Subcutaneous abdominal adipose tissue (tissue), 5 donors: ENCODE measurements around the gene RPL10.

Source experiments
- H3K27ac ChIP-seq: one replicate; pipeline ENCODE4 v1.7.0; 2013; ENCODE audit warnings: low read depth, mild to moderate bottlenecking, inconsistent platforms, low read length, moderate library complexity
- H3K27me3 ChIP-seq, 5 donors: one replicate each; pipeline ENCODE4 v1.7.0; 2013; ENCODE audit warnings: low read length in 5 of 5, inconsistent platforms in 1 of 5; ENCODE audit not compliant: control insufficient read depth in 5 of 5, insufficient read depth in 4 of 5
- H3K36me3 ChIP-seq, 5 donors: one replicate each; pipeline ENCODE4 v1.7.0; 2013; ENCODE audit warnings: low read length in 5 of 5; ENCODE audit not compliant: control insufficient read depth in 5 of 5, insufficient read depth in 5 of 5
- H3K4me1 ChIP-seq, 5 donors: one replicate each; pipeline ENCODE4 v1.7.0; 2013; ENCODE audit warnings: low read length in 5 of 5, mild to moderate bottlenecking in 3 of 5, moderate library complexity in 1 of 5; ENCODE audit not compliant: control insufficient read depth in 5 of 5, insufficient read depth in 5 of 5
- H3K4me3 ChIP-seq, 5 donors: one replicate each; pipeline ENCODE4 v1.7.0; 2013; ENCODE audit warnings: low read length in 5 of 5, low read depth in 1 of 5
- H3K9ac ChIP-seq, 5 donors: one replicate each; pipeline ENCODE4 v1.7.0; 2013; ENCODE audit warnings: low read length in 5 of 5, mild to moderate bottlenecking in 4 of 5, moderate library complexity in 3 of 5
- H3K9me3 ChIP-seq, 5 donors: one replicate each; pipeline ENCODE4 v1.7.0; 2013; ENCODE audit warnings: low read length in 5 of 5; ENCODE audit not compliant: control insufficient read depth in 5 of 5
- donor health status: healthy.
- donor health status: healthy.
- donor health status: healthy.
- donor health status: healthy.
- donor health status: healthy.

Gene RPL10

DNA sequence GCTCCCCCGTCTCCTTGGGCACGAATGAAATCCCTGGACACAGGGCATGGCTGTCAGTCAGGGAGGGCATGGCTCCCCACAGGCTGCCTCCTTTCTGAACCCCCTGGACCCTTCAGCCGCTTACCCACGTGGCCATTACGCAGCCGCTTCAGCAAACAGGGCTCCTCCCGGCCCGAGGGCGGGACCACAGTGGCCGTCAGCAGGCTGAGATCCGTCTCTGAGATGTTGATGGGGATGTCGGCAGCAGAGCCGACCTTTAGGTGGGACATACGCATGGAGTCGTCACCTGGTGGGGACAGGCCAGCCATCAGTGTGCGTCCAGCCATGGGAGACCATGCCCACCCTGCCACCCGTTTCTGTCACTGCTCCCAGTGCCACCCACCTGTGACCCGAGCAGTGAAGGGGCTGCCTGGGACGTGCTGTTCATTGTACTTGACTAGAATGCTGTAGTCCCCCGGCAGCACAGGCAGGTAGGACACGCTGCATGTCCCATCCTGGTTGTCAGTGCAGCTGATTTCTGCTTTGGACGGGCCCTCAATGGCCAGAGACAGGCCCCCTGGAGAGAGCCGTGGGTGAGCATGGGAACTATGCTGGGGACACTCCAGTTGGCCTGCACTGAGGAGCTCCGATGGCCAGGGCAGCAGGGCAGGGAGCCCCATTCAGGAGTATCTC is 44.9 kb upstream of the RPL10 start:
- Histone ChIP-seq H3K27me3 (peaks cover 0 to 6% (median 3%) of the 10 kb centered on the region in 5 donors), H3K36me3 (peaks cover 0 to 100% (median 96%) of the 10 kb centered on the region in 5 donors), H3K27ac (no peak overlapping the region)

DNA sequence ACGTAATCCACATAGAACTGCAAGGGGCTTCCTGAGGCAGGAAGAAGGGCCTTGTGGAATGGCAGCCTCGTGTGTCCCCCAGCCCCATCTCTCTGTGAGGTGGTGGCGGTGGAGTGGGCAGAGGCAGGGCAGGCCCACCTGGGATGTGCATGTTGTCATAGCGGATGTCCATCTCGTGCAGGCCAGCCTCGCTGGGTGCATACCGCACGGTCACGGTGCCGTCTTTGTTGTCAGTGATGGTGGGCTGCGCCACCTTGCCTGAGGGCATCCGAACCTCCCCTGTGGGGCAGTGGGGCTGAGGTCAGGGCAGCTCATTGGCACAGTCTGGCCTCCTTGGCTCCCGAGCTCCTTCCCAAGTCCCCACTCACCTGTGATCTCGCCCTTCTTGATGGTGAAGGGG is 44.2 kb upstream of the RPL10 start:
- no peak overlapping the region for H3K27ac ChIP-seq
- H3K4me1 ChIP-seq = no peaks in the 10 kb centered on the region
- no peak overlapping the region for H3K4me3 ChIP-seq
- peaks cover 0 to 6% (median 0%) of the 10 kb centered on the region in 5 donors for H3K9me3 ChIP-seq
- H3K27me3 ChIP-seq = peaks cover 0 to 9% (median 5%) of the 10 kb centered on the region in 5 donors
- no peak overlapping the region for H3K9ac ChIP-seq
- H3K36me3 ChIP-seq = peaks cover 0 to 100% (median 99%) of the 10 kb centered on the region in 5 donors

More for the DNA sequence above, 44.9 kb upstream of the RPL10 start:
- Histone ChIP-seq H3K4me1 (peaks cover 0 to 2% (median 0%) of the 10 kb centered on the region in 5 donors), H3K4me3 (no peak overlapping the region), H3K9me3 (peaks cover 0 to 5% (median 0%) of the 10 kb centered on the region in 5 donors), H3K9ac (no peak overlapping the region)

GRCh38 chrX:154354516-154354915 is 43.7 kb upstream of the RPL10 start:
- no peak overlapping the region for H3K27ac ChIP-seq
- no peak overlapping the region for H3K9ac ChIP-seq
- H3K27me3 ChIP-seq = peaks cover 0 to 9% (median 5%) of the 10 kb centered on the region in 5 donors
- no peak overlapping the region for H3K4me3 ChIP-seq
- H3K4me1 ChIP-seq = no peaks in the 10 kb centered on the region
- H3K36me3 ChIP-seq = peaks cover 0 to 100% (median 99%) of the 10 kb centered on the region in 5 donors
- H3K9me3 ChIP-seq = peaks cover 0 to 8% (median 0%) of the 10 kb centered on the region in 5 donors

DNA sequence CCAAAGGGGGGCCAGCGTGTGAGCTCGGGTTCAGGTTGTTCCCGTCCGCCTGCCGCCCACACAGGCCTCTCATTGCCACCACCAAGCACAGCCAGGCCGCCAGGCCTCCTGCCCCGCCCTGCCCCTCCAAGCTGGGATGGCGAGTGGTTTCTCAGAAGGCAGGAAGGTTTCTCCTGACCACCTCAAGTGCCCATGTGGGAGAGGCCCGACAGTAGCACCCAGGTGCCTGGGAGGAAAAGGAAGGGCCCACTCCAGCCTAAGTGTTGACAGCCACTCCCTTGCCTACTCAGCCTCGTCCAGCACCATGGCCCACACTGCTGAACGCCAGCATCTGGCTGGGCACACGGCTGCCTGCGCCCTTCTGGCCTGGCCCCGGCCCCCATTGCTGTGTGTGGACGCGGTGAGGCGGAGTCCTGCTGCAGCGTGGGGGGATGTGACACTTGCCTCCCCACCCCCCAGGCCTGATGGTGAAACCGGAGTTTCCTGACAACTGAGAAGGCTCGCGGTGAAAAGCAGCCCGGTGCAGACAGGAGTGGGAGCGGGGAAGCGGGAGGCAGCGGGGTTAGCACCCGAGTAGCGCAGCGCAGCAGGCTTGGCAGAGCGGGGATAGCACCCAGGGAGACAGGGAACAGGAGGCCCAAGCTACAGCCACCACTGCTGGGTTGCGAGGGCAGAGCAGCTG is 42.9 kb upstream of the RPL10 start:
- Histone ChIP-seq H3K4me1 (no peaks in the 10 kb centered on the region), H3K9me3 (peaks cover 0 to 8% (median 0%) of the 10 kb centered on the region in 5 donors), H3K27me3 (peaks cover 0 to 9% (median 5%) of the 10 kb centered on the region in 5 donors), H3K27ac (no peak overlapping the region), H3K36me3 (peaks cover 0 to 100% (median 99%) of the 10 kb centered on the region in 5 donors), H3K4me3 (no peak overlapping the region), H3K9ac (no peak overlapping the region)

DNA sequence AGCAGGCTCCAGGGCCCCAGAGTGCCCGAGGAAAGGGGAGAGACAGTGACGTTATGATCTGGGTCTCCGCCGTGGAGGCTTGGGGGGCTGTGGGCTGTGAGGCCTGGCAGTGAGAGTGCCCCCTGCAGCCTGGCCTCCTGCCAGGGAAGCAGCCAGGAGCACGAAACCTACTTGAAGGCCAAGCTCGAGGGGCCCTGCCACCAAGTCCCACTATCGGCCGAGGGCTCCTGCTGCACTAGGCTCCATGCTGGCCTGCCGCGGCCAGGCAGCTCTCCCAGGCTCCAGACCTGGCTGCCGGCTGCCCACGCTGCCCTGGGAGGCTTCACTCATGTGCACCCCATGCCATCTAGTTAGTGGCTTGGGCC is 42.4 kb upstream of the RPL10 start:
- H3K4me3 ChIP-seq = no peak overlapping the region
- H3K4me1 ChIP-seq = no peaks in the 10 kb centered on the region
- no peak overlapping the region for H3K9ac ChIP-seq
- peaks cover 0 to 9% (median 5%) of the 10 kb centered on the region in 5 donors for H3K27me3 ChIP-seq
- no peak overlapping the region for H3K27ac ChIP-seq
- H3K36me3 ChIP-seq = peaks cover 0 to 100% (median 98%) of the 10 kb centered on the region in 5 donors
- H3K9me3 ChIP-seq = peaks cover 0 to 8% (median 0%) of the 10 kb centered on the region in 5 donors

DNA sequence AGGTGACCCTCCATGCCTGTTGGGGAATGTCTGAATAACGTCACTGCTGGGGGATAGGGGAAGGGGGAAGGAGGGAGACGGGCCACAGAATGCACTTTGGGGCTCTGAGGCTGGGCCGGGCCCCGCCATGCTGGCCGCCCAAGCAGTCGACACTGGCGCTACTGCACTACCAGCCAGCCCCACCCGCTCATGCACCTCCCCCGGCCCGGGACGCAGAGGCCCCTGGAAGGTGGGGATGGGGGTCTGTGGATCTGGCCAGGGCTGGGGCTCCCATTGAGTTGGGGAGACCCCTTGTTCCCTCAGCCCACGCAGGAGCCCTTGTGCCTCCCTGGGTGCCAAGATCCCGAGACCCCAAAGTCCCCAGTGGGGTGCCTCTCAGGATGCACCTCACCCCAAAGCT is 41.6 kb upstream of the RPL10 start:
- Histone ChIP-seq H3K4me3 (no peak overlapping the region), H3K27me3 (peaks cover 0 to 13% (median 5%) of the 10 kb centered on the region in 5 donors), H3K4me1 (no peaks in the 10 kb centered on the region), H3K36me3 (peaks cover 0 to 97% (median 96%) of the 10 kb centered on the region in 5 donors), H3K27ac (no peak overlapping the region), H3K9me3 (peaks cover 0 to 8% (median 0%) of the 10 kb centered on the region in 5 donors), H3K9ac (no peak overlapping the region)

- no peak overlapping the region for H3K9ac ChIP-seq
- H3K4me3 ChIP-seq = no peak overlapping the region
- no peak overlapping the region for H3K27ac ChIP-seq
- H3K9me3 ChIP-seq = peaks cover 0 to 8% (median 0%) of the 10 kb centered on the region in 5 donors
- H3K4me1 ChIP-seq = no peaks in the 10 kb centered on the region
- peaks cover 0 to 97% (median 96%) of the 10 kb centered on the region in 5 donors for H3K36me3 ChIP-seq
- H3K27me3 ChIP-seq = peaks cover 0 to 16% (median 7%) of the 10 kb centered on the region in 5 donors
Measured at GRCh38 chrX:154357205-154357604, 41.0 kb upstream of the RPL10 start.

DNA sequence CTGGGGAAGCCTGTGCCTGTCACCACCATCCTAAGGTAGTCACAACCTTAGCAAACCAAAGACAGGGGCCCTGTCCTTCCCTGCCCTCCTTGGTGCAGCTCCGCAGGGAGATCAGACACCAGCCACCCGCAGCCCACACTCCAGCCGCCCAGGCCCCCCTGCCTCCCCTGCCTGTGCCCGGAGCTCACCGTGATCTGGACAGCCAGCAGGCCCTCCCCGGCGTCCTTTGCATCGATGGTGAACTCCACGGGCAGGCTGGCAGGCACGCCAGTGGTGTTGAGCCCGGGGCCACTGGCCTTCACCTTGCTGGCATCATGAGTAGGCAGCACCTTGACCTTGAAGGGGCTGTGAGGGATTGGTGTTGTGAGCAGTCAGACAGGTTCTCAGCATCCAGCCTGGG is 40.2 kb upstream of the RPL10 start:
- Histone ChIP-seq H3K27me3 (peaks cover 0 to 16% (median 8%) of the 10 kb centered on the region in 5 donors), H3K27ac (no peak overlapping the region), H3K4me1 (no peaks in the 10 kb centered on the region)

GRCh38 chrX:154358829-154359228 is 39.3 kb upstream of the RPL10 start:
- peaks cover 0 to 16% (median 3%) of the 10 kb centered on the region in 5 donors for H3K27me3 ChIP-seq
- no peaks in the 10 kb centered on the region for H3K4me1 ChIP-seq
- no peak overlapping the region for H3K9ac ChIP-seq
- H3K4me3 ChIP-seq = no peak overlapping the region
- peaks cover 0 to 10% (median 0%) of the 10 kb centered on the region in 5 donors for H3K9me3 ChIP-seq
- H3K27ac ChIP-seq = no peak overlapping the region
- peaks cover 0 to 95% (median 90%) of the 10 kb centered on the region in 5 donors for H3K36me3 ChIP-seq

More for the DNA sequence above, 40.2 kb upstream of the RPL10 start:
- Histone ChIP-seq H3K9me3 (peaks cover 0 to 8% (median 0%) of the 10 kb centered on the region in 5 donors), H3K9ac (no peak overlapping the region), H3K4me3 (no peak overlapping the region), H3K36me3 (peaks cover 0 to 97% (median 96%) of the 10 kb centered on the region in 5 donors)
